Glomerular endothelial cell (primary cell): ENCODE results near the gene ZBTB49. TPM values are rescaled to one million over a fixed set of nuclear protein-coding genes. Genes with fewer than 3 reads are reported as not detected.
"Not testable (repeated sequence)": the region's sequence is repeated elsewhere in the genome, so short reads cannot be mapped to it uniquely, and the experiment has no call there.

ENCODE experiments used
- DNase-seq: peaks from one replicate; pipeline ENCODE4 v3.0.0-alpha.2; 2011; ENCODE audit warnings: low read depth, low spot score; ENCODE audit errors: extremely low read depth
- total RNA-seq: library from RNA; depleted of rRNA; stranded (reverse); fragments of >200 nt; gene quantifications from 2 replicates; pipeline ENCODE4 v1.2.3, GENCODE V29; 2015

Gene ZBTB49
- total RNA-seq, 1 donor from 2014 or later: 3.6 TPM

- peak; percentile 22 for DNase-seq
Measured at GRCh38 chr4:4323705-4324534, 33.9 kb downstream of the ZBTB49 start.

- DNase-seq: no peak
Measured at GRCh38 chr4:4325321-4325720, 35.3 kb downstream of the ZBTB49 start.

- DNase-seq: no peak
Measured at GRCh38 chr4:4326166-4326565, 36.1 kb downstream of the ZBTB49 start.

- no peak for DNase-seq
Measured at GRCh38 chr4:4327652-4328121, 37.6 kb downstream of the ZBTB49 start.

GRCh38 chr4:4328206-4328605, 38.2 kb downstream of the ZBTB49 start:
- no peak for DNase-seq

GRCh38 chr4:4328840-4329239, 38.8 kb downstream of the ZBTB49 start:
- no peak for DNase-seq

- no peak for DNase-seq
Measured at GRCh38 chr4:4329496-4329895, 39.4 kb downstream of the ZBTB49 start.

- DNase-seq: no peak
Measured at GRCh38 chr4:4330794-4331193, 40.7 kb downstream of the ZBTB49 start.

- no peak for DNase-seq
Measured at GRCh38 chr4:4332529-4332928, 42.5 kb downstream of the ZBTB49 start.

GRCh38 chr4:4333265-4333706, 43.2 kb downstream of the ZBTB49 start:
- DNase-seq: no peak

GRCh38 chr4:4334798-4335520, 44.9 kb downstream of the ZBTB49 start:
- DNase-seq: no peak

- DNase-seq: no peak
Measured at GRCh38 chr4:4338210-4339001, 48.4 kb downstream of the ZBTB49 start.

GRCh38 chr4:4339504-4340085, 49.5 kb downstream of the ZBTB49 start:
- DNase-seq: no peak

GRCh38 chr4:4341861-4342650, 52.0 kb downstream of the ZBTB49 start:
- no peak for DNase-seq

GRCh38 chr4:4343038-4343437, 53.0 kb downstream of the ZBTB49 start:
- no peak for DNase-seq

- no peak for DNase-seq
Measured at GRCh38 chr4:4344915-4345527, 55.0 kb downstream of the ZBTB49 start.

- DNase-seq: no peak
Measured at GRCh38 chr4:4347585-4347984, 57.5 kb downstream of the ZBTB49 start.

- DNase-seq: not testable (repeated sequence)
Measured at GRCh38 chr4:4348585-4348984, 58.5 kb downstream of the ZBTB49 start.

GRCh38 chr4:4349867-4350266, 59.8 kb downstream of the ZBTB49 start:
- no peak for DNase-seq
